ENCODE data around the gene VEZT.
A peak's percentile ranks its signal among the peaks of the same experiment; 100 is the strongest.

The VEZT gene

DNA sequence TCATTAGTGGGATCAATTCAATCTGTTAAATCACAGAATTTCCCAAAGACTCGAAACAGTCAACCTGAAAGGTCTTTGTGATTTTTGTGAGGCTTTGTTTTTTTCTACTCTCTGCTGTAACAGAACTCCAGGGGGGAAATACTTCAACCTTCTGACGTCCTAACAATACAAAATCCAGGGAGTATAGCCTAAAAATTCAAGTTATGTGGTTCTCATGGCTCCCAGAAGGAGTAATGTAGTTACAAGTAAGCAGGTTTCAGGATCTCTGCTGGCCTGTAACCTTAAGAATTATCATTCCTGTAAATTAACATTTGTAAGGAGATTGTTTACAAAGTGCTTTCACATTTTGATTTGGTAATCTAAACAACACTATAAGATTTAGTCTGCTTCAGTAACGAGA, 39.9 kb downstream of the VEZT start:
- no peak for TF ChIP-seq CTCF (IDR thresholded peaks at IDR 0.05; ENCODE audit: low read length, missing control alignments)
- DNase-seq (ENCODE audit: low read depth), result no peak

DNA sequence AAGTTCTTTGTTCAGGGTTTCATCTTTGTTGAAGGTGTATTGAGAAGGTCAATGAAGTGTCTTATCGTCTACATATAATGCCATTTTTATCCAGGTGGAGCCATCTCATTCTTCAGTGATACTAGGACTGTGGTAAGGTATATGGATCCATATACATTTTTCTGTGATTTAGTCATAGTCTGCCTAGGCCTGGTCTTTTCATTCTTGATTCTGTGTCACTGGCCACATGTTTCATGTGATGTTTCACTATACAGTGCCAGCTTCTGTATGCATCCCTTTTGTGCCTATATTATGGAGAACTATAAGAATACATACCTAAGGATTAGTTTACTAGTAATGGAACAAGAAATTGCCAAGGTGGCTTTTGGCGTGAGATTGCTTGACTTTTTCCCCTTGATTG, 40.5 kb downstream of the VEZT start:
- no peak for TF ChIP-seq CTCF (IDR thresholded peaks at IDR 0.05; ENCODE audit: low read length, missing control alignments)
- no peak overlapping the region for H3K4me3 ChIP-seq (replicated peaks; ENCODE audit: low read depth, low read length)
- DNase-seq (ENCODE audit: low read depth), result no peak

More for the DNA sequence above, 39.9 kb downstream of the VEZT start:
- no peak overlapping the region for H3K4me3 ChIP-seq (replicated peaks; ENCODE audit: low read depth, low read length)

DNA sequence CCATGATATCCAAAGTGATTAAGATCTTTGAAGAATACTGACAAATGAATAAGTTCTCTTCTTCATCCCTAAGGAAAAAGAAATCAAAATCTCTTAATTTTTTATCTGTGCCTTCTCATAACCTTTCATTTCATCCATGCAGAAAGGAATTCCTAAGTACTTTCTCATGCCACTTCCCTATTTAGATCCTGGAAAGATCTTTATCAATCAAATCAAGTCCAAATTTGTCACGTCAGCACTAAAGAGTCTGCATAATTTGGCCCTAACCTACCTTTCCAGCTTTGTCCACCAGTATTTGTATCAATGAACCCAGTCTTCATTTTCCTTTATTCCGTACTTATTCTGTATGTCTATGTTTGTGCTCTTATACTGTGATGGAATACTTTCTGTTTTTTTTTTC, 41.2 kb downstream of the VEZT start:
- TF ChIP-seq CTCF (IDR thresholded peaks at IDR 0.05; ENCODE audit: low read length, missing control alignments), result no peak
- no peak overlapping the region for H3K4me3 ChIP-seq (replicated peaks; ENCODE audit: low read depth, low read length)
- no peak for DNase-seq (ENCODE audit: low read depth)

DNA sequence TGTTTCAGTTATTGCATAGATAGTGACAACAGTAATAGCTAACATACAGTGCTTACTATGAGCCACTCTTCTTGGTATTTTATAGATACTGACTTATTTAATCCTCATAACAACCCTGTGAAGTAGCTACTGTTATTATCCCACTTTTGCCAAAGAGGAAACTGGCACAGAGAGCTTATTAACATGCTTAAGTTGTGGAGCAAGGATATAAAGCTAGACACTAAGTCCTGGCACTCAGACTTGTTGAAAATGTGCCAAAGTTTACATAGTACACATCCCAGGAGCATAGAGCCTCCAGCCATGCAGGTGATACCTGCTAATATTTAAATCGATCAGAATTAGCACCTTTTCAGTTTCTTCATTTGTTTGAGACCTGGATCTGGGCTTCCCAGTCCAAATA, 41.8 kb downstream of the VEZT start:
- TF ChIP-seq CTCF (IDR thresholded peaks at IDR 0.05; ENCODE audit: low read length, missing control alignments), result no peak
- DNase-seq (ENCODE audit: low read depth), result no peak
- no peak overlapping the region for H3K4me3 ChIP-seq (replicated peaks; ENCODE audit: low read depth, low read length)

GRCh38 chr12:95261109-95261508, 43.5 kb downstream of the VEZT start:
- DNase-seq (ENCODE audit: low read depth), result no peak
- TF ChIP-seq CTCF (IDR thresholded peaks at IDR 0.05; ENCODE audit: low read length, missing control alignments), result no peak
- H3K4me3 ChIP-seq (replicated peaks; ENCODE audit: low read depth, low read length), result no peak overlapping the region

- no peak overlapping the region for H3K4me3 ChIP-seq (replicated peaks; ENCODE audit: low read depth, low read length)
- TF ChIP-seq CTCF (IDR thresholded peaks at IDR 0.05; ENCODE audit: low read length, missing control alignments), result no peak
- DNase-seq (ENCODE audit: low read depth), result peak; percentile 60
These were observed 45.2 kb downstream of the VEZT start for GRCh38 chr12:95262808-95263207.

DNA sequence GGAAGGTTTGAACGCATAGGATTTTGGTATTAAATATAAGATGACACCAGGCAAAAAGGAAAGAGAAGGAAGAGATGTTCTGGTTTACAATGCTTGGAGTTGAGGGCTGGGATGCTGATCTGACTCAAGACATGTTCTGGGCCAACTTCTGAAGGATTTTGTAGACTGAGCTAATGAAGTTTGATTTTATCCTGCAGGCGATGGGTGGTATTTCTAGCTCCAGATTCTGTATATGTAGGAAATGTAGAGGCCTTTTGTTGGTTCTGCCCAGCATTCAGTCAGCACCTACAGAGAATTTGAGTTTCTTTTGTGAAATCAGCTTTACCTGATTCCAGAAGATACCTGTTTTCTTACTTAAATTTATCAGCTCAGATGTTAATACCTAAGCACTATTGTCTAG, 48.2 kb downstream of the VEZT start:
- no peak overlapping the region for H3K4me3 ChIP-seq (replicated peaks; ENCODE audit: low read depth, low read length)
- TF ChIP-seq CTCF (IDR thresholded peaks at IDR 0.05; ENCODE audit: low read length, missing control alignments), result no peak
- DNase-seq (ENCODE audit: low read depth), result no peak
